Inferior parietal cortex (tissue), 1 donor: Measurements from ENCODE around the gene DLGAP1.
"Not testable (repeated sequence)": the region's sequence is repeated elsewhere in the genome, so short reads cannot be mapped to it uniquely, and the experiment has no call there.

Experiments used
- DNase-seq: peaks from one replicate; pipeline ENCODE4 v3.0.0-alpha.2; 2016; ENCODE audit errors: extremely low spot score

The DLGAP1 gene

DNA sequence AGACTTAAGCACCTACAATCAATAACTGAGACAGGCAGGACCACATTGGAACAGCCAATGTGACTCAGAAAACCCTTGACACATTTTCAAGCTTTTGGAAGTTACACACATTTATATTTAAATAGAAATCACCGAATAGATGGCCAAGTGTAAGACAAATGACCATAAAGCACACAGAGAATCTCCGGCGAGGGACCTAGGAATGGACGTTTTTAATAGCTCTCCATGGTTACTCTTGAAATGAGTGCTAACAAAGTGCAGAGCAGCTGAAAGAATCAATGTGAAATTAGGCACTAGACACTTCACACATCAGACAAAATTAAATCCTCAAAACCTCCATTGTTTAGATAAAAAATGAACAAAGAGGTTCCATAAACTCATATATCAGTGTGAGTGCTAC is 376.9 kb downstream of the DLGAP1 start:
- no peak for DNase-seq

- no peak for DNase-seq
These were observed 377.4 kb downstream of the DLGAP1 start for GRCh38 chr18:4077721-4078120.

- no peak for DNase-seq
These were observed 377.9 kb downstream of the DLGAP1 start for GRCh38 chr18:4077204-4077603.

- DNase-seq, result no peak
These were observed 380.5 kb downstream of the DLGAP1 start for GRCh38 chr18:4074647-4075046.

DNA sequence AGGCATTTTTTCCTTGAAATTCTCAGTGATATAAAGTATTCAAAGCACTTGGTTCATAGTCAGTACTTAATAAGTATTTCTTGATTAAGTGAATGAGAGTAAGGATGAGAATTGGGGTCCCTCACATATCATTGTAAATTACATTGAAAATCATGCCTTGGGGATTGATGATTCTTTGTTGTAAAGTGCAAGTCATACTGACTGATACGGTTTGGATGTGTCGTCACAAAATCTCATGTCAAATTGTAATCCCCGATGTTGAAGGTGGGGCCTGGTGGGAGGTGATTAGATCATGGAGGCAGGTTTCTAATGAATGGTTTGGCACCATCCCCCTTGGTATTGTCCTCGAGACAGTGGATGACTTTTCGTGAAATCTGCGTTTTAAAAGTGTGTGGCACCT is 385.9 kb downstream of the DLGAP1 start:
- no peak for DNase-seq

- peak; percentile 70 for DNase-seq
These were observed 386.5 kb downstream of the DLGAP1 start for GRCh38 chr18:4068552-4069158.

- DNase-seq, result no peak
These were observed 391.6 kb downstream of the DLGAP1 start for GRCh38 chr18:4063545-4063944.

DNA sequence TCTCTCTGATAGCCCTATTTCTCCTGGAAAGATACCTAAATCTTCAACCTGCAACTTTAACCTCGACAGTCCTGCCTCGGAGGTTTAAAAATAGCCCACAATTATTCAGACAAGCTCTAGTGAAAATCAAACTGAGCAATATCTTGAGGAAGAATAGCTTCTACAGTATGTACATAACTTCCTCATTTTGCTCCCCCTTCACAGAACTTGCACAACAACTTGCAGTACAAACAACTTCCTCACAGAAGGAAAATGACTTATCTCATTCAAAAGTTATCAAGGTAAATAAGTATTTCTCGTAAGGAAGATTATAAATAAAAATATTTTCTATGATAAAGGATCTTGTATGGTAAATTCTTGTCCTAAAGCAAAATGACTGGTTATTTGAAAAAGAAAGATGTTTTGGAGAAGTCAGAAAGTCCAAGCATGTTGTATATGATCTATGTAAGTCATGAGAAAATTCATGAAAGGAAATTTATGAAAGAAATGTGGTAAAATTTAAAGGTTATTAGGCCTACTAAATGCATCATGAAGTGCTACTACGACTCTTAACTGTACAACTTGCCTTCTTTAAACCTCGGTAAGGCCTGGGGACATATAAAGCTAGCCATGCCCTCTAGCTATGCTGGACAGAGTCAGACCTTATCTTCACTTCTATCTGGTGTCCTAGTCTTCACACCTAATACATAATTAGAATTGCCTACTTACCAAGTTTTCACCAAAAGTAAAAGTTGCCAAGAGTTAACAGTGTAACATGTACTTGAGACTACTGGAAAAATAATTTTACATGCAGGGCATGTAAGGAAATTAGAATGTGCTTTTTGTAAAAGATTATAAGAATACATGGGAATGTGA is 394.5 kb downstream of the DLGAP1 start:
- DNase-seq, result no peak

DNA sequence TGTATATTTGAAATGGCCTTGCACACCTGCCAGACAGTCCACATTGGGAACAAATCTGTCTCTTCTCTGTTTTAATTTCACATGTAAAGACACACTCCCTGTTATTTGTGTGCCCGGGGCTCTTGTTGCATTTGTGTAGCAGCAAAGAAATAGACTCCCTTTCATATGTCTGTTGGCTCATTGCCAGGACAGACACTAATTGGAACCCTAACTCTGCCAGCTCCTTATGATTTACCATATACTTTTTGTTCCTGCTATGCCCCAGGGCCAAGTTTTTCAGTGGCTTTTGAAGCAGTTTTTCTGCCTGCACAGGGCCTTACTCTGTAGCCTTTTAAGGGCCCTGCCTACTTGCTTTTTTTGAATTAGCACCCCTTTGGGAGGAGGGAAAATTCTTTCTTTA is 396.9 kb downstream of the DLGAP1 start:
- no peak for DNase-seq

GRCh38 chr18:4040391-4041092 is 414.6 kb downstream of the DLGAP1 start:
- no peak for DNase-seq

DNA sequence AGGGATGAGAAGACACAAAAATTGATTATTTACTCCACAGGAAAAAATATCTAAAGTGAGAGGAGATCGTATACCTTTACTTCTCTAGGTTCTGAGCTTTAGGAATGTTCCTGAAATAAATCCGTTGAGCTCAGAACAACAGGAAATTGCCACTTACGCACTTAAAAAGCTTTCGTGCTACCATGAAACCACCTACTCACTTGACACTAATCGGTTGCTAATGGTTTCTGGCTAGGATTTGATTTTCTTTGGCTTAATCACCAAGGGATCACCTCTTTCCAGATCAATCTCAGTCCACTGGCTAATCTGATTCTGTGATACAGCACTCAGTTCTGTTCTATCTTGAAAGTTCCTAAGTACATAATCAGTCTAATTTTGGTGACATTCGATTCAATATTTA is 419.6 kb downstream of the DLGAP1 start:
- no peak for DNase-seq

- DNase-seq, result not testable (repeated sequence)
These were observed 420.3 kb downstream of the DLGAP1 start for GRCh38 chr18:4034815-4035214.

DNA sequence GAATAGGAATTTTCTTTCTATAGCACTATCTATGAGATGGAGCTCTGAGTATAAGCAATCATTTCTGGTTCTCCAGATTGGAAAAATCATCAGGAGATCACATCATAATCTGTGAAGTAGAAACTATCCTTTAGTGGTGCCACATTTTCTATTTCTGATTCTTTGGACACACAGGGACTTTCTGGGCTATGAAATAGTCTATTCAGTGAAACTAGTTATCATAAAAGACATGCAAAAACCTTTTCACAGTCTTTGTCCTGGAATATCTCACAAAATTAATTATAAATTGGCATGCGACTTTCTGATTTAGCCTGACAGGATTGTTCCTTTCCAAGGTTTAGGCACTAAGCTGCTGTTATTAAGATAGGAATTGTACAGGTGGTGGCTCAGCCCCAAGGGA is 428.6 kb downstream of the DLGAP1 start:
- DNase-seq, result no peak

DNA sequence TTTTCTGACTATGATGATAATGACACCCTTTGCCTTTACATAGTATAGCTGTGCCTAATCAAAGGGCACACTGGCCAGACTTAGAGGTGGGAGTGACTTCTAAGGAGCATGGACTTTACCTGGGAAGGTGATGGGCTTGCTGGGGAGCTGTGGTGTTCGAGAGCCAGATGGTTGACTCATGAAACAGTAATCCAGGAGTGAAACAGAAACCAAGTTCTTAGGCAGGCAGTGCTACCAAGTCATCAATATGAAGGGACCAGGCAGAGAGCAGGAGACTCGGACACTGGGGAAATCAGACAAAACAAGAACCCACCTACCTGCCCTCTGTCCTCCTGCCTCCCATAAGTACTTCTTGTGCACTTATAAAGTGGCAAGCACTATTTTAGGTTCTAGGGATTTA is 430.4 kb downstream of the DLGAP1 start:
- DNase-seq, result no peak

DNA sequence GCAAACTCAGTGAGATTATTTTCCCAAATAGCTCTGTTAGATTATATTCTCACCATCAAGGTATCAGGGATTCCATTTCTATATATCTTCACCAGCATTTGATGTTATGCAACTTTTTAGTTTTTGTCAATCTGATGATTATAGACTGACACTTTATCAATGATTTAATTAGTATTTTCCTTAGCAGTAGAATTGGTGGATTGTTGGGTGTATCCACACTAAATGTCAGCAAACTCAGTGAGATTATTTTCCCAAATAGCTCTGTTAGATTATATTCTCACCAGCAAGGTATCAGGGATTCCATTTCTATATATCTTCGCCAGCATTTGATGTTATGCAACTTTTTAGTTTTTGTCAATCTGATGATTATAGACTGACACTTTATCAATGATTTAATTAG is 432.4 kb downstream of the DLGAP1 start:
- not testable (repeated sequence) for DNase-seq

DNA sequence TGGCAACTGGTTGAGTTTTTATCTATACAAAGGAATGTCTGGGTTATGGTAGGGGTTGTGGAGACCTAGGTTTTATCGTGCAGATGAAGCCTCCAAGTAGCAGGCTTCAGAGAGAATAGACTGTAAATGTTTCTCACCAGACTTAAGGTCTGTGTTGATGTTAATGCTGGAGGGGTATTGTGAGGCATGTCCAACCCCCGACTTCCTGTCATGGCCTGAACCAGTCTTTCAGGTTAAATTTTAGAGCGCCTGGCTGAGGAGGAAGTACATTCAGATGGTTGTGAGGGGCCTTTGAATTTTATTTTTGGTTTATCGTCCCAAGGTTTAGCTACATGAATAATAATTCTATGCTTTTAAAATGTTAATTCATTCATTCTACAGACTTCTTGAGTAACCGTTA is 435.1 kb downstream of the DLGAP1 start:
- DNase-seq, result no peak

DNA sequence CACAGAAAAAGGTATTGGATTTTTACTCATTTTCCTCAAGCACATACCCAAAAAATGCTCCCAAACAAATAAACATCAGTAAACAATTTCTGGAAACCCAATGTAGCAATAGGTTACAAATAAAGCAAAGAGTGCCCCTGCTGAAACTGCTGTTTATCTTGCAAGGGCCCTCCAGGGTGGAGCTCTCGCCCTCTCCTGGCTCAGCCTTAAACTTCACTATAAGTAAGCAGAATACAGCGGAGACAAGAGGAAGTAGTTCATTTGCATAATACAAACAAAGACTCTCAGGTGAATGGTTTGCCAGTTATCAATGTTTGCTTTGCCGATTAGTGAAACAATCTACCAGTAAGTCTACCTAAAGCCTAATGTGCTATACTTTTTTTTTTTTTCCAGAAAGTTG is 437.6 kb downstream of the DLGAP1 start:
- no peak for DNase-seq

DNA sequence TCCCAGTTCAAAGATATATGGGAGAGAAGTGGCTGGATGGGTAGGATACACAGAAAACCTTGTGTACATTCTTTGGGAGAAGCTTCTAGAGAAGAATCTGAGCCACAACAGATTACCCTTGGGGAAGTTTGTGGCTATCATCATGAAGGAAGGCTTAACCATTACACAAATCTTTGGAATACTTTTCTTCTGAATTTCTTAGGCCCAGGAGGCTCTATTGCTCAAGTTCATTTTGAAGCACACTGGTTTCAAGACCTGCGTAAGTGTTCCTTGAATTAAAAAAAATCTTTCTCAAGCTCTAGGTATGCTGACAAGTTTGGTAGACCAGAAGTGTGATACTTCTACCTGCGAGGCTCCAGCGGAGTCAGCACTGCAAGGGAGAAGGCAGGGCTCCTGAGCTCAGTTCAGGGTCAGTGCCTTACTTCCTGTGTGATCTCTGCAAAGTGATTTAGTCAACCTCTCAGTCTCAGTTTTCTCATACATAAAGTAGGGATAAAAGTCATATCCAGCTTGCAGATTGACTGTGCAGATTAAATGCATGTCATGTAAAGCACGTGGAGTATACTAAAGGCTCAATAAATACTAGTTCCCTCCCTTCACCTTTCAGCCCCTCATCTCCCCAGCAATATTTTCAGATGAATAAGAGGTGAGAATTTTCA is 438.6 kb downstream of the DLGAP1 start:
- no peak for DNase-seq

GRCh38 chr18:4007846-4008245 is 447.3 kb downstream of the DLGAP1 start:
- DNase-seq, result no peak

GRCh38 chr18:4004183-4004829 is 450.8 kb downstream of the DLGAP1 start:
- no peak for DNase-seq

- DNase-seq, result peak; percentile 78
These were observed 456.3 kb downstream of the DLGAP1 start for GRCh38 chr18:3998698-3999333.
